Peyer's patch (tissue), 4 donors: Measurements from ENCODE around the gene FANCM.

Experiments used
- POLR2A ChIP-seq, 2 donors: fragments of 450-650 bp; IDR thresholded peaks; one replicate each; pipeline ENCODE4 v1.5.1; 2017; ENCODE audit warnings: antibody characterized with exemption in 2 of 2, mild to moderate bottlenecking in 2 of 2, moderate library complexity in 2 of 2
- TF ChIP-seq, protein P1 (sequence below), 6 experiments: fragments of 450-650 bp in 4 of 6; fragments of 200-600 bp in 2 of 6; sonication (generic) in 1 of 6; IDR thresholded peaks; one replicate each; pipeline ENCODE4 v1.5.1; 2017 to 2019; ENCODE audit warnings: antibody characterized with exemption in 6 of 6, mild to moderate bottlenecking in 3 of 6, moderate library complexity in 1 of 6

DNA sequence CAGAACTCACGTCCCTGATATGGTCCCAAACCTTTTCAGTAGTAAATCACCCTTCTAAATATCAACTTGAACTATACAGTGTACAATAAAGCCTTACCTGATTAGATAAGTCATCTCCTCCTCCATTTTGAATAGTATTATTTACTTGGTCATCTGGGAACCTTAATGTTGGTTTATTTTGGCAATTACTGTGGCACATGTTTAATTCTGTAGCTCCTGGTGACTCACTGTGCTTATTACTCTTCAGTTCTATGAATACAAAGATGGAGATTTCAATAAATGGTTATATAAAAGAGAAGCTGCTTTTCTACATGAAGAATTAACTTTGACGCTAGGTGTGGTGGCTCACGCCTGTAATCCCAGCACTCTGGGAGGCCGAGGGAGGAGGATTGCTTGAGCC, 91.8 kb downstream of the FANCM start:
- TF ChIP-seq, protein P1, sequence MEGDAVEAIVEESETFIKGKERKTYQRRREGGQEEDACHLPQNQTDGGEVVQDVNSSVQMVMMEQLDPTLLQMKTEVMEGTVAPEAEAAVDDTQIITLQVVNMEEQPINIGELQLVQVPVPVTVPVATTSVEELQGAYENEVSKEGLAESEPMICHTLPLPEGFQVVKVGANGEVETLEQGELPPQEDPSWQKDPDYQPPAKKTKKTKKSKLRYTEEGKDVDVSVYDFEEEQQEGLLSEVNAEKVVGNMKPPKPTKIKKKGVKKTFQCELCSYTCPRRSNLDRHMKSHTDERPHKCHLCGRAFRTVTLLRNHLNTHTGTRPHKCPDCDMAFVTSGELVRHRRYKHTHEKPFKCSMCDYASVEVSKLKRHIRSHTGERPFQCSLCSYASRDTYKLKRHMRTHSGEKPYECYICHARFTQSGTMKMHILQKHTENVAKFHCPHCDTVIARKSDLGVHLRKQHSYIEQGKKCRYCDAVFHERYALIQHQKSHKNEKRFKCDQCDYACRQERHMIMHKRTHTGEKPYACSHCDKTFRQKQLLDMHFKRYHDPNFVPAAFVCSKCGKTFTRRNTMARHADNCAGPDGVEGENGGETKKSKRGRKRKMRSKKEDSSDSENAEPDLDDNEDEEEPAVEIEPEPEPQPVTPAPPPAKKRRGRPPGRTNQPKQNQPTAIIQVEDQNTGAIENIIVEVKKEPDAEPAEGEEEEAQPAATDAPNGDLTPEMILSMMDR (IDR thresholded peaks at IDR 0.05) = no peak
- no peak for TF ChIP-seq POLR2A (IDR thresholded peaks at IDR 0.05)
